Ishikawa (cell line): ENCODE data around the gene RBM39.

ENCODE experiments used
- CEBPB ChIP-seq: IDR thresholded peaks from 2 replicates; pipeline ENCODE4 v1.6.1; 2012
- EGR1 ChIP-seq: IDR thresholded peaks from 2 replicates; pipeline ENCODE4 v1.6.1; 2012
- EP300 ChIP-seq: IDR thresholded peaks from 2 replicates; pipeline ENCODE4 v1.6.1; 2012; ENCODE audit warnings: borderline replicate concordance
- FOXM1 ChIP-seq: IDR thresholded peaks from 2 replicates; pipeline ENCODE4 v1.6.1; 2012; ENCODE audit warnings: low read depth, borderline replicate concordance
- MAX ChIP-seq: IDR thresholded peaks from 2 replicates; pipeline ENCODE4 v1.6.1; 2012
- REST ChIP-seq: IDR thresholded peaks from 2 replicates; pipeline ENCODE4 v1.6.1; 2012; ENCODE audit warnings: low read depth, mild to moderate bottlenecking
- ZBTB7A ChIP-seq: IDR thresholded peaks from 2 replicates; pipeline ENCODE4 v1.6.1; 2012; ENCODE audit warnings: low read depth

- no peak for TF ChIP-seq MAX
- TF ChIP-seq REST: no peak
- no peak for TF ChIP-seq CEBPB
- no peak for TF ChIP-seq EP300
- no peak for TF ChIP-seq EGR1
- TF ChIP-seq ZBTB7A: no peak
- no peak for TF ChIP-seq FOXM1
These were observed 22.3 kb downstream of the RBM39 start for GRCh38 chr20:35719717-35720116.
